Activated T-helper 2 cell treated with anti-CD3 and anti-CD28 coated beads, Interferon-gamma antibody, Interleukin-2, Interleukin-4, amounts not matched to agents 10 μg/mL and 5 μg/mL and 100 μg/mL, durations not matched to agents 14 hours and 24 hours and 36 hours (primary cell): ENCODE measurements around the gene TBX5. TPM values are rescaled to one million over a fixed set of nuclear protein-coding genes. Genes with fewer than 3 reads are reported as not detected.

Experiments used
- DNase-seq: peaks from one replicate; pipeline ENCODE4 v3.0.0; 2021; ENCODE audit warnings: low spot score
- H3K27ac Mint-ChIP-seq: one replicate; pipeline ENCODE4 v1.8.0; 2021; ENCODE audit warnings: mixed read lengths
- H3K27me3 Mint-ChIP-seq: one replicate; pipeline ENCODE4 v1.8.0; 2021; ENCODE audit warnings: low read depth, mixed read lengths
- H3K36me3 Mint-ChIP-seq: one replicate; pipeline ENCODE4 v1.8.0; 2021; ENCODE audit warnings: low read depth, mixed read lengths
- H3K4me1 Mint-ChIP-seq: one replicate; pipeline ENCODE4 v1.8.0; 2021; ENCODE audit warnings: low read depth, mixed read lengths
- H3K4me3 Mint-ChIP-seq: one replicate; pipeline ENCODE4 v1.8.0; 2021; ENCODE audit warnings: low read depth, mild to moderate bottlenecking, moderate library complexity, mixed read lengths
- H3K9me3 Mint-ChIP-seq: one replicate; pipeline ENCODE4 v1.8.0; 2021; ENCODE audit warnings: mixed read lengths
- intact Hi-C: fragments of 100-400 bp; cut with micrococcal nuclease; formaldehyde crosslinking; loops from one replicate; pipeline ENCODE4 v1.15.1; 2023
- total RNA-seq: library from RNA; stranded (reverse); gene quantifications from 2 replicates; pipeline ENCODE4 v1.2.3, GENCODE V29; 2022

The TBX5 gene
- total RNA-seq, 1 donor from 2014 or later: not detected

DNA sequence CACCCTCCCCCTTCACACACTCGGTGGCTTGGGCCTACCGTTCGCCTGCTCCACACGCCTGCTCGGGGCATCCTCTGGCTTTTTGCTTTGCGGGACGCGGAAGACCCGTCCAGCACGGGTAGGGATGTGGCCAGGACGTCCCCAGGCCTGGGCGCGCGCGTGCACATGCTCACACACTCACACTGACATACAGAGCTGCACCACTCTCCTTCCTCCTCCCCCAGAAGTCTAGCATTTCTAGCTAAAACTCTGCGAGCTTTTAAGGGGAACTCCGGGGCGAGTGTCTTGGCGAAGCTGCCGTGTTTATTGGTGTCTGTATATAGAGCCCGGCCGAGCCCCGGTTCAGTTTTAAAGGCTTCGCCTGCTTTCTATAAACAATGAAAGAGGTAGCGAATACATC, 5.0 kb downstream of the TBX5 start:
- no peaks in the 10 kb centered on the region for H3K36me3 Mint-ChIP-seq
- H3K4me1 Mint-ChIP-seq: no peaks in the 10 kb centered on the region
- DNase-seq: no peak
- peaks cover 86% of the 10 kb centered on the region for H3K27me3 Mint-ChIP-seq
- H3K9me3 Mint-ChIP-seq: no peaks in the 10 kb centered on the region
- no peak overlapping the region for H3K27ac Mint-ChIP-seq
- intact Hi-C loops: loop anchor here (2.0 to 10.0 kb wide), 4 partner anchors 84 to 934 kb away; partner anchors contain the start of gene TBX3
- H3K4me3 Mint-ChIP-seq: no peak overlapping the region

DNA sequence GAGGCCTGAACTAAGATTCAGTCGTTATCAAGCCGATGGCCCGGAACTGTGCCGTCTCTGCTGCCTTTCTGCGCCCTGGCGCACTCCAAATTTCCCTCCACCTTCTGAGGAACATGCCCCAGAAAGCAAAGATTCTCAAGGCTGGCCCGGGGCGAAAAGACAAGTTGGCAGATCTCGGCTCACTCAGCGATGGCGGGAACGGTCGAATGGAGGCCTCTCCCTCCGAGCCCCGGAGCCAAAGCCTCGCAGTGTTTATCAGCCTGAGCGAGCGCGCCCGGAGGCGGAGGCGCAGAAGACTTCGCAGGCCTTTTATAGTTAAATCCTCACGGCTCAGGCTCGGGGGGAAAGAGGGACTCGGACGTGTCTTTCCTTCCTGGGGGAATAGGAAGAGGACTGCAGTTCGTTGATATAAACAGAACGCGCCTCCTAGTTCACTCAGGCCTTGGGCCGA, 5.6 kb downstream of the TBX5 start:
- Mint-ChIP-seq H3K27me3 (peaks cover 86% of the 10 kb centered on the region), H3K4me3 (no peak overlapping the region), H3K4me1 (no peaks in the 10 kb centered on the region), H3K9me3 (no peaks in the 10 kb centered on the region), H3K36me3 (no peaks in the 10 kb centered on the region), H3K27ac (no peak overlapping the region)
- no peak for DNase-seq
- intact Hi-C loops: loop anchor here (2.0 to 10.0 kb wide), 4 partner anchors 84 to 934 kb away; partner anchors contain the start of gene TBX3

DNA sequence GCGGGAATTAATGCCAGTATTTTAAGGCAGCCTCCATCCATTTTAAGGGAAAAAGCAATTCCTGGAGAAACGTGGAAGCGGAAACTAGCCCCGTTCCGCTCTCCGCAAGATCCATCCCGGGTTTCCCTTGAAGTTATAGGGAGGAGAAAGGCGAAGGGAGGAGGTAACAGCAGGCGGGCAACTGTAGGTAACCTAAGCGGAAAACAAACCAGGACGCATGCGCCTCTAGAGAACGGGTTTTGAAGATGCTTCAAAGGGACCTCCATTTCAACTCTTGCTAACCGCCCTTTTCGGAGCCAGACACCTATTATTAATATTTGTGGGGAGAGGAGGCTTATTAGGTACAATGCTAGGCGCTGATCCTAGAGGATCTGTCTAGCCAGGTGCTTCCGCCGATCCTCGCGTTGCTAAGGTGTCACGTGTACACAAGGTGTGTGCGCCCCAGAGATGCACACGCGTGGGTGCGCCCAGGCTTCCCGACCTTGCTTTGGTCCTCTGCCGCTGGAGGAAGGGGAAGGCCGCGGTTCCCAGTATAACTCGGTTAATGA, 6.2 kb downstream of the TBX5 start:
- no peak for DNase-seq
- Mint-ChIP-seq H3K4me1 (no peaks in the 10 kb centered on the region), H3K4me3 (no peak overlapping the region), H3K9me3 (no peaks in the 10 kb centered on the region), H3K27ac (no peak overlapping the region), H3K27me3 (peaks cover 86% of the 10 kb centered on the region), H3K36me3 (no peaks in the 10 kb centered on the region)
- intact Hi-C loops: loop anchor here (2.0 to 10.0 kb wide), 4 partner anchors 85 to 933 kb away; partner anchors contain the start of gene TBX3

DNA sequence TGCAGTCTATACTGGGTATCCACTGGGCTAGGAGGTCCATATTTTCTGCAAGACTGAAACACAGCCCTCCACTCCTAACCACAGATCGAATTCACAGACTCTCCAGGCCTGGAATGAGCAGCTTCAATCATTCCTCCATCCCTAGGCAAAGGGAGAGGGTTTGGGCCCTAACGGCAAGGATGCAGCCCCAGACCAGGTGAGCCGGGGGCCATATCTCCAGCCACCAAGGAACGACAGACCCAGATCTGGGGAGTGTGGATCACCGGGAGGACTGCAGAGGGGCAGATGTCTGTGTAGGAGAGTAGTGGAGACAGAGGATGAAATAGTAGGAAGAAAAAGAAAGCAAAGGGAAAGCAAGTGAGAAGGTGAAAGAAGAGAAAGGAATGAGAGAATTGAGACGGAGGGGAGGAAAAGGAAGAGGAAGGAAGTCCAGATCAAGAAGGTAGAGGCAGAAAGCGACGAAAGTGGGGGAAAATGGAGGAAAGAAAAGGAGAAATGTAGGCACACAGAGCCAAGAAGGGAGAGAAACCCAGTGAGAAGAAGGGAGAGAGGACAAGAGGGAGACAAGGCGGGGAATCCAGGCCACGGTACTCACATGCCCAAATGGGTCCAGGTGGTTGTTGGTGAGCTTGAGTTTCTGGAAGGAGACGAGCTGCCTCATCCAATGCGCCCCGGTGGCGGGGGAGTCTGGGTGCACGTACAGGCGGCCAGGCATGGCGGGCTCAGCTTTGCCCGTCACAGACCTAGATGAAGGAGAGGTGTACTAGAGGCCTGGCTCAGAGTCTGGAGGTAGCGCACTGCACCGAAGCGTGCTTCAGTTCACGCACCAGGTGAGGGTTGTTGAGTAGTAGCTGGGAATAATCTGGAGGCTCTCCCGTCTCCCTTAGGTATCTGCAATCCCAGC, 7.7 kb downstream of the TBX5 start:
- peaks cover 86% of the 10 kb centered on the region for H3K27me3 Mint-ChIP-seq
- H3K9me3 Mint-ChIP-seq: no peaks in the 10 kb centered on the region
- H3K27ac Mint-ChIP-seq: no peak overlapping the region
- H3K4me1 Mint-ChIP-seq: no peaks in the 10 kb centered on the region
- no peaks in the 10 kb centered on the region for H3K36me3 Mint-ChIP-seq
- intact Hi-C loops: loop anchor here (2.0 kb wide), 1 partner anchor 271 kb away; no protein-coding TSS in a partner anchor
- no peak for DNase-seq
- no peak overlapping the region for H3K4me3 Mint-ChIP-seq

DNA sequence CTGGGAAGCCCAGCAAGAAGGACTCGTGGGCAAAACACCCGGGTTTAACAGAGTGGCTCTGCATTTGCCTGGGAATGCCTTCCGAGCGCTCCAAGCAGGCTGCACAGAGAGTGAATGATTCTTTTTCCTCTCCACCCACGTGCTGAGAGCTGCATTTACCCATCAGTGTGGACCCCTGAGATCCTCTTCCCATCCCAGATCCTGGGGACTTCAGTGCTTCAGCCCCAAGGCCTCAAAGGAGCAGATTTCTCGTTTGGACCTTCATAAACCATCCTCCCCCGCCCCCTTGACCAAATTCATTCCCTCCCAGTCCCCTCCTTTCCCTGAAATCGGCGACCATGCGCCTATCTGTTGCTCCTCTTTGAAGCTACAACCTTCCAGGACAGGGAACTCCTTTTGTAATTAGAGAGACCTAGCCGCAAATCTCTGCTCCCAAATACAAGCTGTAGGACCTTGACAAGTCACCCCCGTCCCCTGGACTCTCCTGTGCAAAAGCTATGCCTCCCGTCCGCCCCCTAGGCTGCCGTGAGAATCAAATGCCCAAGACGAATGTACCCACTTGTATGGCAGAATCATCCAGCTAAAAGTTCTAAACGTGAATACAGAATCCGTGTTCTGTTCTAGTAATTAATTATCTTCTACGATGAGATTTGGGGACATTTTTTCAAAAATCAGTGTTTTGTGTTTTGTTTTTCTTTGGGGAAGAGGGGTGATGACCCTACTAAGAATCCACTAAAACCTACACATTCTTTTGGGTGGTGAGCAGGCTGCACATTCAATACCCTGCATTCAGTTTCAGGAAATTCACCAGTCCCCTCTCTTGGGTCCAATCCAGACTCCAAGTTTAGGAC, 8.8 kb downstream of the TBX5 start:
- Mint-ChIP-seq H3K27ac (no peak overlapping the region), H3K27me3 (peaks cover 77% of the 10 kb centered on the region), H3K36me3 (no peaks in the 10 kb centered on the region), H3K9me3 (no peaks in the 10 kb centered on the region), H3K4me1 (no peaks in the 10 kb centered on the region), H3K4me3 (no peak overlapping the region)
- intact Hi-C loops: loop anchor here (2.0 kb wide), 1 partner anchor 272 kb away; no protein-coding TSS in a partner anchor
- no peak for DNase-seq

DNA sequence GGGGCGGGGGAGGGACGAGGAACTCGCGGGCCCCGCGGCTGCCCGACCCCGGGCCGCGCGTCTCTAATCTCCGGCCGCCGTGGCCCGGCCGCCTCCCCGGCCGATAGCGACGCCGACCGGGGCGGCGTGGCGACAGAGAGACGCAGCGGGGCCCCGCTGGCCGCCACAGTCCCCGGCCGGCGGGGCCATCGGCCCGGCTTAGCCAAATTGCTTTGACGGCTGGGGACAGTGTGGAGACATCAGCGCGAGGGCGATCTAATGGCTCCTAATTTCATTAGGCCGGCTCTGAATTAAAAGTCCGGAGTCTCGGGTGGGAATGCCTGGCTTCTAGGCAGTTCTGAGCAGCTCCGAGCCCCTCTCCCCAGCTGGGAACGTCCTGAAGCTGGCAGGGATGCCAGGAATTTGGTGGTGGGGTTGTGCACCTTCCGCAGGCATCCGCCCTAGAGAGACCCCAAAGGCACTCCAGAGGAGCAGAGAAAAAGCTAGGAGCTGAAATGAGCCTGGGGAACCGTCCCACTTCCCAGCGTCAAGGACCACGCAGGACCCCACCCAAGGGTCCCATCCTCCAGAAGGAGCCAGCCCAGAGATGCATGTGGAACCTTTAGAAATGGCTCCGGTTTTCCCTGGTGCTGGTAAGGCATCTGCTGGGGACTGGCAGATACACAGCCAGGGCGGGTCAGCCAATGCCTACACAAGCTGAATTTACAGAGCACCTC, 9.6 kb downstream of the TBX5 start:
- H3K36me3 Mint-ChIP-seq: no peaks in the 10 kb centered on the region
- H3K27me3 Mint-ChIP-seq: peaks cover 76% of the 10 kb centered on the region
- no peak for DNase-seq
- H3K4me3 Mint-ChIP-seq: no peak overlapping the region
- H3K4me1 Mint-ChIP-seq: no peaks in the 10 kb centered on the region
- H3K27ac Mint-ChIP-seq: no peak overlapping the region
- no peaks in the 10 kb centered on the region for H3K9me3 Mint-ChIP-seq
- intact Hi-C loops: loop anchor here (2.0 kb wide), 1 partner anchor 272 kb away; no protein-coding TSS in a partner anchor

DNA sequence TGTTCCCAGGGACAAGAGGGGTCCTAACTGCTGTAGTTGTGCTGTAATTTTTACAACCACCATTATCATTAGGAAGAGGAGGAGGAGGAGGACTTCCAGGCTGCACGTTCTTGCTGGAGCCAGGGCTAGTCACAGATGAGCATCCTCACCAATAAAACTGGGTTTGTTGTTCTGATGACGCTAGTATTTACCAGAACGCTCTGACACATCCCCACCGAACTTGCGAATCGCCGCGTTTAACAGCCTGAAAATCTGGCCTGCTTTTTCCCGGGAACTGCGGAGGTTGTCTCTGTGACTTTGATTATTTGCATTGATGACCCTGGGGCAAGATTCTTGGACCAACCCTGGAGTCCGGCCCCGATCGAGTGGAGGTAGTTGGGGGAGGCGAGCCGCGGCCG, 10.2 kb downstream of the TBX5 start:
- Mint-ChIP-seq H3K9me3 (no peaks in the 10 kb centered on the region), H3K4me3 (no peak overlapping the region), H3K36me3 (no peaks in the 10 kb centered on the region), H3K27ac (no peak overlapping the region), H3K27me3 (peaks cover 75% of the 10 kb centered on the region), H3K4me1 (no peaks in the 10 kb centered on the region)
- DNase-seq: no peak
- intact Hi-C loops: loop anchor here (2.0 kb wide), 1 partner anchor 273 kb away; no protein-coding TSS in a partner anchor

DNA sequence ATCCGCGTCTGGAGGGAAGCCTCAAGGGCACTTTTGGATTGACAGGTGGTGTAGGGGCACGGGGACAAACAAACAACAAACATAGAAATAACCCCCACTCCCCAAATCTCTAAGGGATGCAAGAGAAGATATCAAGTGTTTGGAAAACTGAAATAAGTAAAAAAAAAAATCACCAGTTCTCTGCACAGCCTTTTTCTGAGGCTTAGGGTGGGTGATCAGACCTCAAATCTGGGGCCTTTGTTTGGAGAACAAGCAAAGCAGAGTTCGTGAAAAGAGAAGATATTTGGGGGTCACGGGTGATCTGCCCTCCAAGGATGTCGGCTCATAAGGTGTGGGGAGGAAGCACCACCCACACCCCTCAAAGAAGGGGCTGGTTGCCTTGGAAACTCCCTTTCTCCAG, 10.7 kb downstream of the TBX5 start:
- no peak for DNase-seq
- intact Hi-C loops: no loop called here
- Mint-ChIP-seq H3K27me3 (peaks cover 74% of the 10 kb centered on the region), H3K4me1 (no peaks in the 10 kb centered on the region), H3K27ac (no peak overlapping the region), H3K4me3 (no peak overlapping the region), H3K36me3 (no peaks in the 10 kb centered on the region), H3K9me3 (no peaks in the 10 kb centered on the region)

DNA sequence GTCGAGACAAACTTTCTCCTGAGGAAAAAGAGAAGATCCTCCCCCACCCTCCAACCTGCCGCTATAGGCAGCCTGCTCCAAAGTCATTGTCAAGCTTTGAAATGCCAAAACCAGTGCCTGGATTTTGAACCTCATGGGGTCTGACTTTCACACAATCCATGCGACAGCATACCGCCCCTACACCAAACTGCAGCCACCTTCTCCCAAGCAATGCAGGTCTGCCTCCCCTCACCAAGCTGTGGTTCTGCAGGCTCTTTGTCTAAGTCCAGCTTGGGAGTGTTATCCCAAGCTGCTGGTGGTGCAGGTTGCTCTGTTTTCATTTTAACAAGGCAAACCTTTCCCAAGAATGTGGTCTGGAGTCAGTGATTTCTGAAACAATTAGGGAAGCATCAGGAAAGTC, 12.4 kb downstream of the TBX5 start:
- Mint-ChIP-seq H3K9me3 (no peaks in the 10 kb centered on the region), H3K4me1 (no peaks in the 10 kb centered on the region), H3K4me3 (no peak overlapping the region), H3K27me3 (peaks cover 59% of the 10 kb centered on the region), H3K36me3 (no peaks in the 10 kb centered on the region), H3K27ac (no peak overlapping the region)
- intact Hi-C loops: no loop called here
- no peak for DNase-seq

DNA sequence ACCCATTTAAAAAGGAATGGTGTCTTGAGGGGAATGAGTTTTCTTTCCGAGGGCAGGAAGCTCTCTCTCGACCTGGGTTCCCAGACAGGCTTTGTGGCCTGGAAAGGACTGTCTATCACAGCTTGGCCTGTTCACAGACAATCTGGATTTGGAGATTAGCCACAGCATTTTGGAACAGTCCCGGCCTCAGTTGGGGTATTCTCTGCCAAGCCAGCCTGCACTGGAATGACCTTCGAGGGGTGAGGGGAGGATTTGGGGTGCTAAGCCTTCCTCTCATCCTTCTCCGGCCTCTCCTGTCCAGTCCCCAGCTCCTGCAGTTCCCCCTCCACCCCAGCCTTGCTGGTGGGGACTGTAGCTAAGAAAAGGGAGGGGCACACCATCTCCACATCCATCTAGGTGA, 13.0 kb downstream of the TBX5 start:
- Mint-ChIP-seq H3K4me3 (no peak overlapping the region), H3K36me3 (no peaks in the 10 kb centered on the region), H3K9me3 (no peaks in the 10 kb centered on the region), H3K27me3 (peaks cover 53% of the 10 kb centered on the region), H3K27ac (no peak overlapping the region), H3K4me1 (no peaks in the 10 kb centered on the region)
- no peak for DNase-seq
- intact Hi-C loops: no loop called here

DNA sequence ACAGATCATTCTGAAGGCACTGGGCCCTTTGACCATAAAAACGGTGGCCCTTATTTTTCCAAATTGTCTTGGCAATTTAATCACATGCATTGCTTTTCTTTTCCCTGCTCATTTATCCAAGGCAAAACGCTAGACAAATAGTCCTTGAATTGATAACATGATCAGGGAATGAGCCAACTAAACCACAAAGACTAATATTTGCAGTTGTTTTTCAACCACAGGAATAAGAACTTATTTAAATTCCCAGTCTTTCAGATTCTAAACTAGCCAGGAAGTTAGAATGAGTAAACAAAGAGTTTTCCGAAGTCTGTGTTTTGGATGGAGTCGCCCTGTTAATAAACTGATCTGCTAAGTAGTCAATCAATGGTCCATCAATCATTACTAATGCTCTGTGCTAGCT, 14.9 kb downstream of the TBX5 start:
- Mint-ChIP-seq H3K4me3 (no peak overlapping the region), H3K27me3 (peaks cover 40% of the 10 kb centered on the region), H3K27ac (no peak overlapping the region), H3K4me1 (no peaks in the 10 kb centered on the region), H3K9me3 (no peaks in the 10 kb centered on the region), H3K36me3 (no peaks in the 10 kb centered on the region)
- intact Hi-C loops: no loop called here
- DNase-seq: no peak

DNA sequence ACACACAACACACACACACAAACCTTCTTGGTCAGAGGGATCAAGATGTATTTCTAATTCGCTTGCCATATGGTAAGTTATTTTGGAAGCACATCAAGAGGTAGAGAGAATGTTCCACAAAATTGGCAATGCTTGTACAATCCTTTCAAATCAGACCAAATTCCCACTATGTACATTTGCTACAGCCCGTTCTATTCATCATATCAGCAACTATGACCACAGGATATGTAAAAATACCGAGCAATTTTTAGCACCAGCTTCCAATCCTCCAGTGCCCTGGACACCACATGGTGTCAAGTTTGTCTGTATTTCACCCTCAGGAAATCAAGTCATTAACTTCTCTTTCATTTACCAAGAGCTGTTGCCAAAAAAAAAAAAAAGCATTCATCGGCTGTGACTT, 21.2 kb downstream of the TBX5 start:
- Mint-ChIP-seq H3K9me3 (no peaks in the 10 kb centered on the region), H3K36me3 (no peaks in the 10 kb centered on the region), H3K4me1 (no peaks in the 10 kb centered on the region), H3K27ac (no peak overlapping the region), H3K27me3 (no peaks in the 10 kb centered on the region), H3K4me3 (no peak overlapping the region)
- no peak for DNase-seq
- intact Hi-C loops: no loop called here
